IPS-15b (cell line): ENCODE data around the gene SENP7.
A peak's percentile ranks its signal among the peaks of the same experiment; 100 is the strongest.
"Not testable (repeated sequence)": the region's sequence is repeated elsewhere in the genome, so short reads cannot be mapped to it uniquely, and the experiment has no call there.

Experiments used
- H3K27me3 ChIP-seq: one replicate; pipeline ENCODE4 v1.6.1; 2013; ENCODE audit warnings: low read length; ENCODE audit not compliant: control insufficient read depth, insufficient read depth
- H3K36me3 ChIP-seq: one replicate; pipeline ENCODE4 v1.6.1; 2013; ENCODE audit warnings: low read length; ENCODE audit not compliant: control insufficient read depth, insufficient read depth
- H3K4me1 ChIP-seq: one replicate; pipeline ENCODE4 v1.6.1; 2013; ENCODE audit warnings: mild to moderate bottlenecking, low read length; ENCODE audit not compliant: control insufficient read depth, insufficient read depth
- H3K4me3 ChIP-seq: one replicate; pipeline ENCODE4 v1.5.1; 2013; ENCODE audit warnings: low read depth, low read length
- H3K9ac ChIP-seq: one replicate; pipeline ENCODE4 v1.6.1; 2013; ENCODE audit warnings: low read depth, mild to moderate bottlenecking, low read length
- H3K9me3 ChIP-seq: one replicate; pipeline ENCODE4 v1.6.1; 2013; ENCODE audit warnings: mild to moderate bottlenecking, low read length; ENCODE audit not compliant: control insufficient read depth, insufficient read depth

SENP7 gene

GRCh38 chr3:101512646-101513418 lies at the start of gene SENP7:
Gene SENP7 (minus strand): TSS chr3:101513212. CDS start chr3:101513130, 82 bp downstream.
- Histone ChIP-seq H3K9me3 (no peaks in the 10 kb centered on the region), H3K36me3 (no peaks in the 10 kb centered on the region), H3K9ac (peak within 1 kb of the TSS; percentile 38), H3K4me1 (no peaks in the 10 kb centered on the region), H3K27me3 (no peaks in the 10 kb centered on the region), H3K4me3 (peak within 1 kb of the TSS; percentile 85)

GRCh38 chr3:101561630-101562328 lies 48.8 kb upstream of the SENP7 start, which contains the start of gene TRMT10C:
Gene TRMT10C (plus strand): TSS chr3:101561868. CDS start chr3:101564782, 2,914 bp downstream.
- no peaks in the 10 kb centered on the region for H3K27me3 ChIP-seq
- peaks cover 5% of the 10 kb centered on the region for H3K4me1 ChIP-seq
- peak within 1 kb of the TSS; percentile 94 for H3K9ac ChIP-seq
- peaks cover 2% of the 10 kb centered on the region for H3K36me3 ChIP-seq
- no peaks in the 10 kb centered on the region for H3K9me3 ChIP-seq
- peak within 1 kb of the TSS; percentile 99 for H3K4me3 ChIP-seq

- Histone ChIP-seq H3K27me3 (no peaks in the 10 kb centered on the region), H3K36me3 (no peaks in the 10 kb centered on the region), H3K9ac (no peak overlapping the region), H3K4me1 (no peaks in the 10 kb centered on the region), H3K4me3 (no peak overlapping the region), H3K9me3 (no peaks in the 10 kb centered on the region)
These were observed 43.1 kb upstream of the SENP7 start for GRCh38 chr3:101556064-101556463.

GRCh38 chr3:101553381-101553780 lies 40.4 kb upstream of the SENP7 start:
- not testable (repeated sequence) for H3K4me3 ChIP-seq, H3K4me1 ChIP-seq, H3K27me3 ChIP-seq, H3K9me3 ChIP-seq, H3K36me3 ChIP-seq, H3K9ac ChIP-seq

- not testable (repeated sequence) for H3K36me3 ChIP-seq, H3K9me3 ChIP-seq, H3K4me3 ChIP-seq, H3K9ac ChIP-seq, H3K27me3 ChIP-seq, H3K4me1 ChIP-seq
These were observed 38.5 kb upstream of the SENP7 start for GRCh38 chr3:101551359-101552081.

GRCh38 chr3:101549473-101549872 lies 36.5 kb upstream of the SENP7 start:
- no peaks in the 10 kb centered on the region for H3K27me3 ChIP-seq
- peaks cover 5% of the 10 kb centered on the region for H3K9me3 ChIP-seq
- no peaks in the 10 kb centered on the region for H3K36me3 ChIP-seq
- no peak overlapping the region for H3K4me3 ChIP-seq
- H3K9ac ChIP-seq = no peak overlapping the region
- H3K4me1 ChIP-seq = peaks cover 10% of the 10 kb centered on the region

GRCh38 chr3:101548527-101549105 lies 35.6 kb upstream of the SENP7 start:
- Histone ChIP-seq H3K9me3 (peaks cover 5% of the 10 kb centered on the region), H3K4me1 (peaks cover 13% of the 10 kb centered on the region), H3K9ac (no peak overlapping the region)

GRCh38 chr3:101544161-101544850 lies 31.3 kb upstream of the SENP7 start:
- H3K9me3 ChIP-seq = peaks cover 3% of the 10 kb centered on the region
- peaks cover 14% of the 10 kb centered on the region for H3K4me1 ChIP-seq
- H3K27me3 ChIP-seq = no peaks in the 10 kb centered on the region
- H3K9ac ChIP-seq = no peak overlapping the region
- H3K36me3 ChIP-seq = no peaks in the 10 kb centered on the region
- no peak overlapping the region for H3K4me3 ChIP-seq

More at GRCh38 chr3:101548527-101549105, 35.6 kb upstream of the SENP7 start:
- H3K4me3 ChIP-seq = no peak overlapping the region
- H3K36me3 ChIP-seq = no peaks in the 10 kb centered on the region
- no peaks in the 10 kb centered on the region for H3K27me3 ChIP-seq

- peaks cover 3% of the 10 kb centered on the region for H3K9me3 ChIP-seq
- peaks cover 6% of the 10 kb centered on the region for H3K4me1 ChIP-seq
- H3K27me3 ChIP-seq = no peaks in the 10 kb centered on the region
- H3K36me3 ChIP-seq = no peaks in the 10 kb centered on the region
- no peak overlapping the region for H3K9ac ChIP-seq
- no peak overlapping the region for H3K4me3 ChIP-seq
These were observed 29.9 kb upstream of the SENP7 start for GRCh38 chr3:101542957-101543356.

GRCh38 chr3:101536955-101537354 lies 23.9 kb upstream of the SENP7 start:
- not testable (repeated sequence) for H3K36me3 ChIP-seq, H3K4me1 ChIP-seq, H3K4me3 ChIP-seq, H3K9me3 ChIP-seq, H3K9ac ChIP-seq, H3K27me3 ChIP-seq

- Histone ChIP-seq H3K9me3 (no peaks in the 10 kb centered on the region), H3K36me3 (no peaks in the 10 kb centered on the region), H3K27me3 (no peaks in the 10 kb centered on the region), H3K4me1 (no peaks in the 10 kb centered on the region), H3K9ac (no peak overlapping the region), H3K4me3 (no peak overlapping the region)
These were observed 23.3 kb upstream of the SENP7 start for GRCh38 chr3:101536266-101536665.
